22Rv1 (cell line): ENCODE data around the gene SPOCK1.

Experiments
- H3K27ac ChIP-seq: fragments of 450-650 bp; 2 replicates; pipeline ENCODE4 v1.5.1; 2017
- ZFX ChIP-seq: fragments of 450-650 bp; IDR thresholded peaks from 2 replicates; pipeline ENCODE4 v1.6.1; 2017; ENCODE audit warnings: antibody characterized with exemption, borderline replicate concordance
- TF ChIP-seq, protein P1 (sequence below): fragments of 450-650 bp; IDR thresholded peaks from 2 replicates; pipeline ENCODE4 v1.5.1; 2017; ENCODE audit warnings: mild to moderate bottlenecking

Gene SPOCK1

GRCh38 chr5:137407090-137407489 lies 92.0 kb downstream of the SPOCK1 start:
- TF ChIP-seq, protein P1, sequence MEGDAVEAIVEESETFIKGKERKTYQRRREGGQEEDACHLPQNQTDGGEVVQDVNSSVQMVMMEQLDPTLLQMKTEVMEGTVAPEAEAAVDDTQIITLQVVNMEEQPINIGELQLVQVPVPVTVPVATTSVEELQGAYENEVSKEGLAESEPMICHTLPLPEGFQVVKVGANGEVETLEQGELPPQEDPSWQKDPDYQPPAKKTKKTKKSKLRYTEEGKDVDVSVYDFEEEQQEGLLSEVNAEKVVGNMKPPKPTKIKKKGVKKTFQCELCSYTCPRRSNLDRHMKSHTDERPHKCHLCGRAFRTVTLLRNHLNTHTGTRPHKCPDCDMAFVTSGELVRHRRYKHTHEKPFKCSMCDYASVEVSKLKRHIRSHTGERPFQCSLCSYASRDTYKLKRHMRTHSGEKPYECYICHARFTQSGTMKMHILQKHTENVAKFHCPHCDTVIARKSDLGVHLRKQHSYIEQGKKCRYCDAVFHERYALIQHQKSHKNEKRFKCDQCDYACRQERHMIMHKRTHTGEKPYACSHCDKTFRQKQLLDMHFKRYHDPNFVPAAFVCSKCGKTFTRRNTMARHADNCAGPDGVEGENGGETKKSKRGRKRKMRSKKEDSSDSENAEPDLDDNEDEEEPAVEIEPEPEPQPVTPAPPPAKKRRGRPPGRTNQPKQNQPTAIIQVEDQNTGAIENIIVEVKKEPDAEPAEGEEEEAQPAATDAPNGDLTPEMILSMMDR: no peak
- TF ChIP-seq ZFX: no peak

DNA sequence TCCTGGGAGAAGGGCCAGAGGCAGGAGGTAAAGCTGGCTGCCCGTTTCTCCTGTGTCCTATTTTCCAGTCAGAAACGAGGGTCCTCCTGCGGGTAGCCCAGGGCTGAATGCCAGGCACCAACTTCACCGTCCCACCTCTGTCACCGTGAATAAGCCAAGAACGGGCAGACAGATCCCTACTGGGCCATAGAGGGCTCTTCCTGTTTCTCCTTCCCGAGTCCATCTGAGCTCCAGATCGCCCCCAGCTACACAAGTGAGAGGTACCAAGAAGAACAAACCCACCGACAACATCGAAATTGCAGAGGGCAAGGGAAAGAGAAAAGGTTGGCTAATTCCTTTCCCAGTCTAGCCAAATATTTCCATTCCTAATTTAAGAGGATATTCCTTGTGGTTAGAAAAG lies 93.7 kb downstream of the SPOCK1 start:
- no peak overlapping the region for H3K27ac ChIP-seq
- TF ChIP-seq, protein P1: no peak
- no peak for TF ChIP-seq ZFX

More at GRCh38 chr5:137407090-137407489, 92.0 kb downstream of the SPOCK1 start:
- no peak overlapping the region for H3K27ac ChIP-seq

- no peak overlapping the region for H3K27ac ChIP-seq
- TF ChIP-seq ZFX: no peak
- TF ChIP-seq, protein P1: no peak
Measured at GRCh38 chr5:137403869-137404268, 95.3 kb downstream of the SPOCK1 start.

DNA sequence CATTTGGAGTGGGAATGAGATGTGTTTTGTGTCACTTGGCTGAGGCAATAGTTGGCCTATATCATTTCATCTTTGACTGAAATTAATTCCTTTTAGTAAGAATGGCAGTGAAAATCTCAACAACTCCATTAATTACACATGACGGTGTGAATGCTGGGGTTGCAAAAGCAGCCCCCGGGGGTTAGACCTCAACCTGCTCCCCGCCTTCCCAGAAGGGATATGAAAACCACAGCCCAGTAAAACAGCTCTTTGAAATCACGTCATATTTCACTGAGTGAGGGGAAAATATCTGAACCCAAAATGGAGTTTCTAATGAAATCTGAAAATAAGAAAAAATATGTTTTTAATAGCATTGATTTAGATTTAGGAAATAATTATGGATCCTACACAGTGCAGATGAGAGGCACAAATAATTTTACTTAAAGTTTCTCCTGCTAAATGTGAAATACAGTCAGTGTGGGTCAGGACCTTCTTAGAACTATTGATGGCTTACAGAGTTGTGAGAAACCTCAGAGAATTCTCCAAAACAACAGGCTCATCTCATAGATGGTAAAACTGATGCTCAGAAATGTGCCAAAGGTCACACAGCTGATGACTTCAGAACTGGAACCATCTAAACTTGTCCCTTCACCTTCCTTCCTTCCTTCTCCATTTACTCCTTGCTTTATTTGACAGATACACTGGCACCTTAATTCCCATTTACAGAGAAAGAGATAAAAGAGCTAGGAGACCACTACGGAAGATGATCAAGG lies 96.5 kb downstream of the SPOCK1 start:
- TF ChIP-seq, protein P1: no peak
- TF ChIP-seq ZFX: no peak
- no peak overlapping the region for H3K27ac ChIP-seq

DNA sequence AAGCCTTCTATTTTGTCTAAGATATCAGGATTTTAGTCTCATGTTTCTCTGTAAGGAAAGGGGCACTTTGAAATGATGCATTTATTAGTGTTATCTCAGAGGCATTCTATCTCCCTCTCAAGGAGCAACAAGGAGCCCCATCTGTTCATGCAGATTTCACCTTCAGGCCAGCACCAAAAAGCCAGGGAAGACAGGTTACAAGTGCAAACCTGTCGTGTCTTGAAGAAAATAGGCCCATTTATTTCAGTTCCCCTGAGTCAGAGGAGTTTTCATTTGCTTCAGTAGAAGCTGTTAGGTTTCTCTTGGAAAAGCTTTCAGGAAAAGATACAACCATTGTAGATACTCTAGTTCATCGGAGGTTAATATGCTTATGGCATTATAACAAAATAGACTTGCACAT lies 97.2 kb downstream of the SPOCK1 start:
- TF ChIP-seq, protein P1: no peak
- TF ChIP-seq ZFX: no peak

DNA sequence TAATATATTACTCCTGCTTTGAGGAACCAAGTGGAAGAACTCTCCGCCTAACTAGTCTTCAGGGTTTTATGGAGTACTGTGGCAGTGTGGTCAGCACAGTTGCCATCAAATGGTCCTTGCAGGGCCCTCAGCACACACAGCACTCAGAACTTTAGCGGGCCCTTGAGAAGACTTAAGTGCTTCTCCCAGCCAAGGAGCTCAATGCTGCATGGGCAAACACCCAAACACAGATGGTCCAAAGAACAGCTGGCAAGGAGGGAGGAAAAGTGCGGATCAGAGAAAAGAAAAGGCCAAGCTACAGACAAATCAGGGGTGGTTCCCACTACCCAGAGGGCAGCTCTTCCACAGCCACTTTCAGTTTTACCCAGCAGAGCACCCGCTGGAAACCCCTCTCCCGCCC lies 98.6 kb downstream of the SPOCK1 start:
- TF ChIP-seq, protein P1: no peak
- no peak for TF ChIP-seq ZFX
- no peak overlapping the region for H3K27ac ChIP-seq

More for the DNA sequence above, 97.2 kb downstream of the SPOCK1 start:
- H3K27ac ChIP-seq: no peak overlapping the region

DNA sequence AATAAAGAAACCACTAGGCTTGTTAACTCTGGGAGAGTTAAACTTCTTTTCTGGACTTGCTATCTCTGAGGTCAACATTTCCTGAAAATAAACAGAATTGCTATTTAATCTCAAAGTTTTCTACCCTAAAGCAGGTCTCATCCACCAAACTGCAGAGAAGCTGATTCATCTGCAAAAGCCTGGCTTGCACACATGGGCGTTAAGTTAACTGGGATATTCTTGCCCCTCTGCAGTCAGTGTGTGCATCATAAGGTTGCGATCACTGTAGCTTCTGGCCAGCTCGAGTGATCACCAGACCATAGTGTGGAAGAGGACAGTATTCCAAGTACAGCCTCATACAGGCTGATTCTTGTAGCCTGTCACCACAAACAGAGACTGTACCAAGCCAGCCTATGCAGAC lies 99.2 kb downstream of the SPOCK1 start:
- no peak for TF ChIP-seq ZFX
- TF ChIP-seq, protein P1: no peak
- H3K27ac ChIP-seq: no peak overlapping the region
